WTC11 (cell line): ENCODE data around the gene AMN.

Source experiments
- CTCF ChIP-seq: fragments of 200-600 bp; IDR thresholded peaks from 2 replicates; pipeline ENCODE4 v1.8.0; 2022; ENCODE audit warnings: antibody characterized with exemption
- NR2C2 ChIP-seq: sonication (generic); formaldehyde crosslinking; IDR thresholded peaks from 2 replicates; pipeline ENCODE4 v1.8.0; 2022; ENCODE audit warnings: mild to moderate bottlenecking, missing genetic modification reagents
- ZBTB21 ChIP-seq: sonication (generic); formaldehyde crosslinking; IDR thresholded peaks from 2 replicates; pipeline ENCODE4 v1.8.1; 2023; ENCODE audit warnings: mild to moderate bottlenecking, missing genetic modification reagents, borderline replicate concordance
- TF ChIP-seq, protein P1 (sequence below): sonication (generic); formaldehyde crosslinking; IDR thresholded peaks from 2 replicates; pipeline ENCODE4 v1.8.0; 2022; ENCODE audit warnings: mild to moderate bottlenecking, missing genetic modification reagents

DNA sequence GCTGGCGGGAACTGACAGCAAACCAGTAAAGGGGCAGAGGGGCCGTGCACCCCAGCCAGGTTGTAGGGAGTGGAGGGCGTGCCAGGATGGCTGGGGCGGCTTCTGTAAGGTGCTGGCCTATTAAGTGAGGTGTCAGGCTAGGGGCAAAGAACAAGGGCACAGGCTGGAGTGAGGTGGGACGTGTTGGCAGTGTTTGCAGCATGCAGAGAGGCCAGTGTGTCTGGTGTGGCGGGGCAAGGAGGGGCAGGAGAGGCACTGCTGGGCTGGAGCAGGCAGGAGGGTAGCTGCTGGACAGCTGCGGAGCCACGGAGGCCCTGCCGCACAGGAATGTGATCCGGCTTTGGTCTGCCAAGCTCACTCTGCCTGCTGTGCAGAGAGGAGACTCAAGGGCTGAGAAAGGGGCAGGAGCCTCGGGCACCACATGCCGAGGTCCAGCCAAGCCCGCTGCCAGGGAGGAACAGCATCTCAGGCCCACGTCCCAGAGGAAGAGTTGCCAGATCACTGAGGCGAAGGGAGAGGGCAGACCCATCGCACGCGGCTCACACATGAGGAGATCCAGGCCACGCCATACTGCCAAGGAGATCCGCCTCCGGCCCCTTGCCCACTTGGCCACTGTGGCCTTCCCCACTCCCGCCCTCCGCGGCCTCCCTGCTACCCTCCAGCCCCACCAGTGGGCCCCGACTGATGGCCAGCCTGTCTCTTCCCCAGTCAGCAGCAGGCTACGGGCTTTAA lies 46.8 kb downstream of the AMN start:
- TF ChIP-seq CTCF = no peak
- TF ChIP-seq, protein P1, sequence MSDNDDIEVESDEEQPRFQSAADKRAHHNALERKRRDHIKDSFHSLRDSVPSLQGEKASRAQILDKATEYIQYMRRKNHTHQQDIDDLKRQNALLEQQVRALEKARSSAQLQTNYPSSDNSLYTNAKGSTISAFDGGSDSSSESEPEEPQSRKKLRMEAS (CRISPR knock-in tag) = no peak
- TF ChIP-seq ZBTB21 (CRISPR knock-in tag) = no peak
- no peak for TF ChIP-seq NR2C2 (CRISPR knock-in tag)
